Mucosa of rectum (tissue), 2 donors: ENCODE results near the gene SEC22B.
"Not testable (repeated sequence)": the region's sequence is repeated elsewhere in the genome, so short reads cannot be mapped to it uniquely, and the experiment has no call there.

Source experiments
- H3K27ac ChIP-seq, 2 donors: one replicate each; pipeline ENCODE4 v1.7.0; 2013; ENCODE audit warnings: inconsistent platforms in 2 of 2, low read depth in 2 of 2, low read length in 2 of 2
- H3K27me3 ChIP-seq, 2 donors: one replicate each; pipeline ENCODE4 v1.7.0; 2013; ENCODE audit warnings: low read length in 2 of 2; ENCODE audit not compliant: control insufficient read depth in 2 of 2, insufficient read depth in 2 of 2
- H3K36me3 ChIP-seq, 2 donors: one replicate each; pipeline ENCODE4 v1.7.0; 2013; ENCODE audit warnings: low read length in 2 of 2; ENCODE audit not compliant: control insufficient read depth in 2 of 2, insufficient read depth in 2 of 2
- H3K4me1 ChIP-seq, 2 donors: one replicate each; pipeline ENCODE4 v1.7.0; 2013; ENCODE audit warnings: low read length in 2 of 2, mild to moderate bottlenecking in 1 of 2; ENCODE audit not compliant: control insufficient read depth in 2 of 2, insufficient read depth in 2 of 2
- H3K4me3 ChIP-seq, 2 donors: one replicate each; pipeline ENCODE4 v1.7.0; 2013; ENCODE audit warnings: low read length in 2 of 2
- H3K9ac ChIP-seq, 2 donors: one replicate each; pipeline ENCODE4 v1.7.0; 2013; ENCODE audit warnings: low read length in 2 of 2, low read depth in 1 of 2, mild to moderate bottlenecking in 1 of 2
- H3K9me3 ChIP-seq, 2 donors: one replicate each; pipeline ENCODE4 v1.7.0; 2013; ENCODE audit warnings: low read length in 2 of 2; ENCODE audit not compliant: control insufficient read depth in 2 of 2
- donor health status: healthy.
- donor health status: Normal muscosa, but diverticular disease.

The SEC22B gene

DNA sequence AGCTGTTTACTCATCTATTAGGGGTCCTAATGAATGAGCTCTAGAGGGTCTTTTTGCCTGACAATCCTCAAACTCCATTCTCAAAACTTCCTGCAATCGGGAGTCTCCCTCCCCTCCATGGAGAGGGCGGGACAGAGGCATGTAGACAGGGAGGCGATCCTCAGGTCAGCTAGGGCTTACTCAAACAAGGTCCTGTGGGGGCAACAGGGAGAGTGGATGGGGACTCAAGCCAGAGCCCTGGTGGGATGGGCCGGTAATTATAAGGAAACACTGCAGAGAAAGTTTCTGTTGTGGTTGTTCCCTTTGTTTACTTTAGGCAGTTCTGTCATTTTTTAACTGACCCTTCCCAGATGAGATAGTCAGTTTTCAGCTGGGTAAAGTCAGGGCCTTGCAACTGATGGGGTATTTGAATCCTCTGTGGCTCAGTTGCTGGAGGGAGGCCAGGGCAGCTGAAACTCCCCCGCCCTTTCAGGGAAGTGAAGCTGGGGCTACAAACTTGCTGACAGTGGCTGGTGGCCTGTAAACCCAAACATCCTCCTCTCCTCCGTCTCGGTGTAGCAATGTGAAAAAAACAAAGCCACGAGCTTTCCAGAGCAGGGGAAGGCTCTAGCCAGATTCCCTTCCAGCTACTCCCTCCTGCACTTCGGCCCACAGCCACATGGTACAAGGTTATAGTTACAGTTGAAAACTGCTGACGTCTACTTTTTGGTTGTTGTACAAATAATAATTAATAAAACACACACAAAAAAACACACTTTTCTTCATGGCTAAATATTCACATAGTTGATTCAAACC lies 44.5 kb downstream of the SEC22B start:
- H3K4me1 ChIP-seq, H3K4me3 ChIP-seq, H3K9ac ChIP-seq, H3K36me3 ChIP-seq, H3K9me3 ChIP-seq, H3K27ac ChIP-seq, H3K27me3 ChIP-seq: not testable (repeated sequence)

- not testable (repeated sequence) for H3K9ac ChIP-seq, H3K27me3 ChIP-seq, H3K4me1 ChIP-seq, H3K4me3 ChIP-seq, H3K9me3 ChIP-seq, H3K36me3 ChIP-seq, H3K27ac ChIP-seq
Measured at GRCh38 chr1:120127921-120128320, 48.4 kb downstream of the SEC22B start.

DNA sequence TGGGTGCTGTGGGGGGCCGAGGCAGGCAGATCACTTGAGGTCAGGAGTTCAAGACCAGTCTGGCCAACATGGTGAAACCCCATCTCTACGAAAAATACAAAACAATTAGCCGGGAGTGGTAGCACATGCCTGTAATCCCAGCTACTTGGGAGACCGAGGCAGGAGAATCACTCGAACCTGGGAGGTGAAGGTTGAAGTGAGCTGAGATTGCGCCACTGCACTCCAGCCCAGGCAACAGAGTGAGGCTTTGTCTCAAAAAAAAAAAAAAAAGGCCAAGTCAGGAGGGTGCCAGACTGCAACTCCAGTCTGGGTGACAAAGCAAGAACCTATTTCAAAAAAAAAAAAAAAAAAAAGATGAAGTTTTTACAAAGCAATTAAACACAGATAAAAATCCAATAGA lies 50.1 kb downstream of the SEC22B start:
- not testable (repeated sequence) for H3K27me3 ChIP-seq, H3K4me3 ChIP-seq, H3K9me3 ChIP-seq, H3K27ac ChIP-seq, H3K9ac ChIP-seq, H3K4me1 ChIP-seq, H3K36me3 ChIP-seq

DNA sequence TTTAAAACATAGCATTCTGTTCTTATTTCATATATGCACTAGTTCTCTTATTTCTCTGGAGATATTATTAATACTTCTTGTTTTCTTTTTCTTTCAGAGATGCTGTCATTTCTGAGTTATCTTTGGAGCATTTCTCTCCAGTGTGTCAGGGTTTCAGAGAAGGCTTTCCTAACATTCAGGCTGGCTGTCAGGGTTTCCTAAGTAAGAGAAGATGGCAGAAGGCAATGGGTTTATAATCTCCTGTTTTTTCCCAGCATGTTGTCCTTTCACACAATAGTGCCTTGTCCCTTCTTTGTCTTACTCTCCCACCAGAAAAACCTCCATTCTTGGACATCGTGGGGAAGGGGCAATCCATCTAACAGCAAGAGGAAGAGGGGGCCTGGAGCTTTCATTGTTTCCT lies 51.7 kb downstream of the SEC22B start:
- H3K4me1 ChIP-seq, H3K4me3 ChIP-seq, H3K9ac ChIP-seq, H3K36me3 ChIP-seq, H3K9me3 ChIP-seq, H3K27me3 ChIP-seq, H3K27ac ChIP-seq: not testable (repeated sequence)

GRCh38 chr1:120123813-120124510 lies 52.4 kb downstream of the SEC22B start:
- H3K36me3 ChIP-seq, H3K27me3 ChIP-seq, H3K9me3 ChIP-seq, H3K4me1 ChIP-seq, H3K9ac ChIP-seq, H3K27ac ChIP-seq, H3K4me3 ChIP-seq: not testable (repeated sequence)

DNA sequence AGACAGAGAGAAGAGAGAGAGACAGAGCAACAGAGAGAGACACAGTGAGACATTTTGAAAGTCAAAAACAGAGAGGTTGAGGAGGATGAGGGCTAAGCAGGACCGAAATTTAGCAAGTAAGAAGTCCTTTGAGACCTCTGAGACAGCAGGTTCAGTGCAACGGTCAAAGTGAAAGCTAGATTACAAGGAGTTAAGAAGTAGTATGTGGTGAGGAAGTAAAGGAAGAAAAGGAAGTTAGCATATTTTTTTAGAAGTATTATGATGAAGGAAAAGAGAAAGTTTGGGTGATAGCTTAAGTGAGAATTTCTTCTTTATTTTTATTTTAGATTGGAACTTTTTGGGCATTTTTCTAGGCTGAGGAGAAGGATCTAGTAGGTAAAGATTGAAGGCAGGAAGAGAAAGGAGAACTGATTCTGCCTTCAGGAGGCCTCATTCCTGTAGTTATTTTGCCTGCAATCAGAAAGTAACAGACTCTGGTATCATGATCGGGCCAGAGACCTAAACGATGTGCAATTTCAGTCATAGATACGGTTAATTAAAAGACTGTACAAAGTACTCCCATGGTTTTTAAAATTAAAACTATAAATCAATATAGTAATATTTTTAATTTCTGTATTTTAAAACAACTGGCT lies 53.9 kb downstream of the SEC22B start:
- H3K9me3 ChIP-seq, H3K36me3 ChIP-seq, H3K9ac ChIP-seq, H3K27me3 ChIP-seq, H3K4me3 ChIP-seq, H3K27ac ChIP-seq, H3K4me1 ChIP-seq: not testable (repeated sequence)

GRCh38 chr1:120121830-120122229 lies 54.5 kb downstream of the SEC22B start:
- H3K4me3 ChIP-seq, H3K9ac ChIP-seq, H3K36me3 ChIP-seq, H3K27me3 ChIP-seq, H3K4me1 ChIP-seq, H3K27ac ChIP-seq, H3K9me3 ChIP-seq: not testable (repeated sequence)

- H3K36me3 ChIP-seq, H3K27me3 ChIP-seq, H3K27ac ChIP-seq, H3K4me1 ChIP-seq, H3K4me3 ChIP-seq, H3K9me3 ChIP-seq, H3K9ac ChIP-seq: not testable (repeated sequence)
Measured at GRCh38 chr1:120120525-120120924, 55.8 kb downstream of the SEC22B start.

GRCh38 chr1:120117371-120118177 lies 58.7 kb downstream of the SEC22B start:
- H3K4me3 ChIP-seq, H3K27me3 ChIP-seq, H3K27ac ChIP-seq, H3K9me3 ChIP-seq, H3K36me3 ChIP-seq, H3K9ac ChIP-seq, H3K4me1 ChIP-seq: not testable (repeated sequence)

- H3K4me1 ChIP-seq, H3K9me3 ChIP-seq, H3K36me3 ChIP-seq, H3K9ac ChIP-seq, H3K4me3 ChIP-seq, H3K27me3 ChIP-seq, H3K27ac ChIP-seq: not testable (repeated sequence)
Measured at GRCh38 chr1:120116094-120116493, 60.2 kb downstream of the SEC22B start.
